CD4-positive, alpha-beta T cell (primary cell): Measurements from ENCODE around the gene TIPARP. TPM values are rescaled to one million over a fixed set of nuclear protein-coding genes. Genes with fewer than 3 reads are reported as not detected.

ENCODE experiments used
- ATAC-seq: fragments of 200-7000 bp; cut with Tn5 transposase; one replicate; pipeline ENCODE4 v1.10.0; 2022; ENCODE audit warnings: mild to moderate bottlenecking; ENCODE audit not compliant: poor library complexity
- CTCF ChIA-PET: fragments of 350-600 bp; sonication (Branson Sonifier 250); formaldehyde crosslinking; loops from one replicate; lab custom pipeline; 2021; ENCODE audit warnings: antibody characterized with exemption, inconsistent platforms; lab: Charles Lee
- POLR2A ChIA-PET: fragments of 350-600 bp; sonication (Branson Sonifier 250); formaldehyde crosslinking; loops from one replicate; lab custom pipeline; 2021; ENCODE audit warnings: antibody characterized with exemption, inconsistent platforms; lab: Charles Lee
- DNase-seq, 14 experiments: peaks; one replicate each; pipeline ENCODE4 v3.0.0-alpha.2; 2013 to 2020; ENCODE audit warnings: mixed read lengths in 2 of 14
- H3K27ac ChIP-seq, 2 donors: one replicate each; pipeline versions ENCODE4 v1.5.1 to v1.7.0; 2013; ENCODE audit warnings: low read length in 2 of 2, low read depth in 1 of 2, mild to moderate bottlenecking in 1 of 2
- H3K27me3 ChIP-seq, 2 experiments: 1 replicate in 1 of 2; 2 replicates in 1 of 2; pipeline versions ENCODE4 v1.6.1 to v1.7.0; 2013; ENCODE audit warnings: low read length in 2 of 2, control low read depth in 1 of 2, mild to moderate bottlenecking in 1 of 2, moderate library complexity in 1 of 2; ENCODE audit not compliant: insufficient read depth in 2 of 2, control insufficient read depth in 1 of 2
- H3K36me3 ChIP-seq: one replicate; pipeline ENCODE4 v1.6.1; 2013; ENCODE audit warnings: low read length, control low read depth; ENCODE audit not compliant: insufficient read depth
- H3K4me1 ChIP-seq: one replicate; pipeline ENCODE4 v1.6.1; 2013; ENCODE audit warnings: low read length, control low read depth; ENCODE audit not compliant: insufficient read depth
- H3K4me3 ChIP-seq: one replicate; pipeline ENCODE4 v1.5.1; 2013; ENCODE audit warnings: mild to moderate bottlenecking, low read length, moderate library complexity
- H3K9me3 ChIP-seq, 2 experiments: 1 replicate in 1 of 2; 2 replicates in 1 of 2; pipeline versions ENCODE4 v1.6.1 to v1.7.0; 2013; ENCODE audit warnings: low read length in 2 of 2, mild to moderate bottlenecking in 2 of 2, control low read depth in 1 of 2, moderate library complexity in 1 of 2; ENCODE audit not compliant: control insufficient read depth in 1 of 2, insufficient read depth in 1 of 2
- H3K27ac Mint-ChIP-seq: one replicate; pipeline ENCODE4 v1.8.0; 2020; ENCODE audit warnings: mixed read lengths
- H3K27me3 Mint-ChIP-seq: one replicate; pipeline ENCODE4 v1.8.0; 2021; ENCODE audit warnings: mixed read lengths
- H3K36me3 Mint-ChIP-seq: one replicate; pipeline ENCODE4 v1.8.0; 2021; ENCODE audit warnings: low read depth, mixed read lengths
- H3K4me1 Mint-ChIP-seq: one replicate; pipeline ENCODE4 v1.8.0; 2021; ENCODE audit warnings: low read depth, mixed read lengths
- H3K4me3 Mint-ChIP-seq: one replicate; pipeline ENCODE4 v1.8.0; 2020; ENCODE audit warnings: mild to moderate bottlenecking, mixed read lengths
- H3K9me3 Mint-ChIP-seq: one replicate; pipeline ENCODE4 v1.8.0; 2020; ENCODE audit warnings: mixed read lengths
- intact Hi-C, 2 experiments: fragments of 100-400 bp; cut with DNase I in 1 of 2; cut with micrococcal nuclease in 1 of 2; formaldehyde crosslinking; loops; one replicate each; pipeline versions ENCODE4 v1.15.1 to v1.9.0; 2023 to 2025; cut with DNase I, micrococcal nuclease
- total RNA-seq, 174 experiments: library from RNA in 2 of 174; stranded (reverse) in 2 of 174; gene quantifications; one replicate each; pipeline ENCODE4 v1.2.3 and lab custom pipeline; 2021 to 2026
- TF ChIP-seq, protein P1 (sequence below): fragments of 200-600 bp; IDR thresholded peaks from one replicate; pipeline ENCODE4 v1.8.0; 2022; ENCODE audit warnings: antibody characterized with exemption, mild to moderate bottlenecking

TIPARP gene
- total RNA-seq, 2 experiments from 2014 or later = 158 to 166 TPM

DNA sequence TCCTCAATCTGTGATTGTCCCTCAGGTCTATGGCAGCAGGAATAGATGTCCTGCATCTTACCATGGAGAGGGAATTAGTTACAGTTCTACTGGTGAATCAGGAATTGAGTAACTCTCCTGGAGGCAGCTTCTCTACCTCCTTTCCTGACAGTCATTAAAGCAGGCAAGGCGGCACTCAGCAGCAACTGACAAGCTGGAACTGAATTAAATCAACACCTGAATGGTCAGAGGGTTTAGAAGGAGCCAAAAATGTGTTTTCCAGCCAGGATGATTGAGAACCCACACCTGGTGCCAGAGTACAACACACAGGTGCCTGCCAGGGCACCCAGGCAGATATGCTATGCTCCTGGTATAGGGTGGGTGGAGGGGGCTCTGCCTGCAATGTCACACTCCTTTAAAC is 43.1 kb upstream of the TIPARP start:
- H3K36me3 Mint-ChIP-seq = no peaks in the 10 kb centered on the region
- H3K27ac Mint-ChIP-seq = no peak overlapping the region
- intact Hi-C loops = no loop called here
- no peaks in the 10 kb centered on the region for H3K9me3 ChIP-seq
- DNase-seq (no peak), ATAC-seq (no peak)
- ChIA-PET CTCF (no interaction called here), POLR2A (interaction anchor here (0.6 kb wide), 1 partner anchor 133 kb away, joined by 3 read pairs; no protein-coding TSS in a partner anchor)
- H3K4me1 Mint-ChIP-seq = no peaks in the 10 kb centered on the region
- no peaks in the 10 kb centered on the region for H3K27me3 ChIP-seq
- no peaks in the 10 kb centered on the region for H3K4me1 ChIP-seq
- H3K9me3 Mint-ChIP-seq = no peaks in the 10 kb centered on the region
- H3K36me3 ChIP-seq = no peaks in the 10 kb centered on the region
- TF ChIP-seq, protein P1, sequence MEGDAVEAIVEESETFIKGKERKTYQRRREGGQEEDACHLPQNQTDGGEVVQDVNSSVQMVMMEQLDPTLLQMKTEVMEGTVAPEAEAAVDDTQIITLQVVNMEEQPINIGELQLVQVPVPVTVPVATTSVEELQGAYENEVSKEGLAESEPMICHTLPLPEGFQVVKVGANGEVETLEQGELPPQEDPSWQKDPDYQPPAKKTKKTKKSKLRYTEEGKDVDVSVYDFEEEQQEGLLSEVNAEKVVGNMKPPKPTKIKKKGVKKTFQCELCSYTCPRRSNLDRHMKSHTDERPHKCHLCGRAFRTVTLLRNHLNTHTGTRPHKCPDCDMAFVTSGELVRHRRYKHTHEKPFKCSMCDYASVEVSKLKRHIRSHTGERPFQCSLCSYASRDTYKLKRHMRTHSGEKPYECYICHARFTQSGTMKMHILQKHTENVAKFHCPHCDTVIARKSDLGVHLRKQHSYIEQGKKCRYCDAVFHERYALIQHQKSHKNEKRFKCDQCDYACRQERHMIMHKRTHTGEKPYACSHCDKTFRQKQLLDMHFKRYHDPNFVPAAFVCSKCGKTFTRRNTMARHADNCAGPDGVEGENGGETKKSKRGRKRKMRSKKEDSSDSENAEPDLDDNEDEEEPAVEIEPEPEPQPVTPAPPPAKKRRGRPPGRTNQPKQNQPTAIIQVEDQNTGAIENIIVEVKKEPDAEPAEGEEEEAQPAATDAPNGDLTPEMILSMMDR = no peak
- H3K27ac ChIP-seq = no peak overlapping the region
- H3K4me3 Mint-ChIP-seq = no peak overlapping the region
- H3K27me3 Mint-ChIP-seq = no peaks in the 10 kb centered on the region
- no peak overlapping the region for H3K4me3 ChIP-seq

DNA sequence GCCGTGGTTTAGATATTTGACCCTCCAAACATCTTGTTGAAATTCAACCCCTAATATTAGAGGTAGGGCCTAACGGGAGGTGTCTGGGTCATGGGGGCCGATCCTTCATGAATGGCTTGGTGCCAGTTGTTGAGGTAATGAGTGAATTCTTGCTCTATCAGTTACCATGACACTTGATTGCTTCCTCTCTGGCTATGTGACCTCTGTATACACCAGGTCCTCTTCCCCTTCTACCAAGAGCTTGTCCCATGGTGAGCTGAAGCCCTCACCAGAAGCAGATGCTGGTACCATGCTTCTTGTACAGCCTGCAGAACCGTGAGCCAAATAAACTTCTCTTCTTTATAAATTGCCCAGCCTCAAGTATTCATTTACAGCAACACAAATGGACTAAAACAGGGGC is 41.8 kb upstream of the TIPARP start:
- no peak overlapping the region for H3K4me3 Mint-ChIP-seq
- no peaks in the 10 kb centered on the region for H3K36me3 Mint-ChIP-seq
- ChIA-PET POLR2A (interaction anchor here (0.6 kb wide), 1 partner anchor 14 kb away, joined by 4 read pairs; no protein-coding TSS in a partner anchor), CTCF (no interaction called here)
- ATAC-seq (no peak), DNase-seq (no peak)
- H3K4me1 ChIP-seq = no peaks in the 10 kb centered on the region
- TF ChIP-seq, protein P1 = no peak
- no peak overlapping the region for H3K27ac Mint-ChIP-seq
- H3K27ac ChIP-seq = no peak overlapping the region
- no peaks in the 10 kb centered on the region for H3K36me3 ChIP-seq
- H3K4me3 ChIP-seq = no peak overlapping the region
- no peaks in the 10 kb centered on the region for H3K27me3 ChIP-seq
- no peaks in the 10 kb centered on the region for H3K9me3 ChIP-seq
- no peaks in the 10 kb centered on the region for H3K27me3 Mint-ChIP-seq
- intact Hi-C loops = no loop called here
- H3K4me1 Mint-ChIP-seq = no peaks in the 10 kb centered on the region
- no peaks in the 10 kb centered on the region for H3K9me3 Mint-ChIP-seq

DNA sequence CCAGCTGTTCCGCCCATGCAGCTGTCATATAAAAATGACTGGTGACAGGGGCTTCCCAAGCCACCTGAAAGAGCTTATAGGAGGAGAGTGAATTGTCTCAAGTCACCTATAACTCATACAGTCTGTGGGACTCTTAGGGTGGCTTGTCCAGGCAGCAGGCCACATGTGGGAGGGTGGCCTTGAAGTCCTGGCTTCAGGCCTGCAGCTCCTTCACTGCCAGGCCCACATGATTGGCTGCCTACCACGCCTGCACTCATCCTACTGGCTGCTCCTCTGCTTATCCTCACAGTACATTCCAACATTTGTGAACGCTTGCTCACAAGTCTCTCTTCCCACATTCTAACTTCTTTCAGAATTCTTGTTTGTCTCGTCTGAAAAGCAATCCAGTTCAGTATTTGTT is 41.1 kb upstream of the TIPARP start:
- no peak overlapping the region for H3K27ac Mint-ChIP-seq
- no peaks in the 10 kb centered on the region for H3K27me3 Mint-ChIP-seq
- H3K4me3 Mint-ChIP-seq = no peak overlapping the region
- Histone ChIP-seq H3K4me3 (no peak overlapping the region), H3K4me1 (no peaks in the 10 kb centered on the region), H3K27ac (no peak overlapping the region), H3K27me3 (no peaks in the 10 kb centered on the region), H3K36me3 (no peaks in the 10 kb centered on the region), H3K9me3 (no peaks in the 10 kb centered on the region)
- H3K9me3 Mint-ChIP-seq = no peaks in the 10 kb centered on the region
- no peaks in the 10 kb centered on the region for H3K36me3 Mint-ChIP-seq
- TF ChIP-seq, protein P1 = no peak
- DNase-seq (no peak), ATAC-seq (no peak)
- H3K4me1 Mint-ChIP-seq = no peaks in the 10 kb centered on the region
- intact Hi-C loops = no loop called here
- CTCF ChIA-PET = no interaction called here
- POLR2A ChIA-PET = interaction anchor here (0.6 kb wide), 1 partner anchor 15 kb away, joined by 4 read pairs; no protein-coding TSS in a partner anchor
